IPS-18a (cell line): ENCODE results near the gene METAP1D.
"Not testable (repeated sequence)": the region's sequence is repeated elsewhere in the genome, so short reads cannot be mapped to it uniquely, and the experiment has no call there.

Experiments
- H3K27ac ChIP-seq: one replicate; pipeline ENCODE4 v1.5.1; 2013; ENCODE audit warnings: low read length
- H3K27me3 ChIP-seq: one replicate; pipeline ENCODE4 v1.6.1; 2013; ENCODE audit warnings: mild to moderate bottlenecking, low read length; ENCODE audit not compliant: control insufficient read depth, insufficient read depth
- H3K36me3 ChIP-seq: one replicate; pipeline ENCODE4 v1.6.1; 2013; ENCODE audit warnings: low read depth, low read length; ENCODE audit not compliant: control insufficient read depth
- H3K4me1 ChIP-seq: one replicate; pipeline ENCODE4 v1.6.1; 2013; ENCODE audit warnings: low read depth, low read length; ENCODE audit not compliant: control insufficient read depth
- H3K4me3 ChIP-seq: one replicate; pipeline ENCODE4 v1.5.1; 2013; ENCODE audit warnings: low read length
- H3K9ac ChIP-seq: one replicate; pipeline ENCODE4 v1.6.1; 2013; ENCODE audit warnings: mild to moderate bottlenecking, low read length, moderate library complexity
- H3K9me3 ChIP-seq: one replicate; pipeline ENCODE4 v1.6.1; 2013; ENCODE audit warnings: low read depth, low read length; ENCODE audit not compliant: control insufficient read depth

METAP1D gene

GRCh38 chr2:171997031-171997430 lies 2.7 kb upstream of the METAP1D start:
- not testable (repeated sequence) for H3K27ac ChIP-seq, H3K9me3 ChIP-seq, H3K4me1 ChIP-seq, H3K4me3 ChIP-seq, H3K9ac ChIP-seq, H3K36me3 ChIP-seq
- H3K27me3 ChIP-seq: peaks cover 16% of the 10 kb centered on the region

GRCh38 chr2:171999161-171999560 lies 592 bp upstream of the METAP1D start:
- H3K4me3 ChIP-seq: peak overlapping the region; percentile 99
- no peaks in the 10 kb centered on the region for H3K4me1 ChIP-seq
- H3K9me3 ChIP-seq: no peaks in the 10 kb centered on the region
- H3K36me3 ChIP-seq: no peaks in the 10 kb centered on the region
- peaks cover 16% of the 10 kb centered on the region for H3K27me3 ChIP-seq
- H3K27ac ChIP-seq: no peak overlapping the region
- peak overlapping the region; percentile 99 for H3K9ac ChIP-seq

GRCh38 chr2:172000696-172001361 lies 1.1 kb downstream of the METAP1D start:
- Histone ChIP-seq H3K9ac (peak overlapping the region; percentile 99), H3K27me3 (peaks cover 16% of the 10 kb centered on the region), H3K9me3 (no peaks in the 10 kb centered on the region), H3K4me1 (no peaks in the 10 kb centered on the region), H3K4me3 (peak overlapping the region; percentile 99), H3K36me3 (no peaks in the 10 kb centered on the region), H3K27ac (peak overlapping the region; percentile 96)

GRCh38 chr2:172007372-172007771 lies 7.6 kb downstream of the METAP1D start:
- Histone ChIP-seq H3K9ac (no peak overlapping the region), H3K27ac (no peak overlapping the region), H3K4me3 (no peak overlapping the region), H3K9me3 (no peaks in the 10 kb centered on the region), H3K27me3 (no peaks in the 10 kb centered on the region), H3K36me3 (no peaks in the 10 kb centered on the region), H3K4me1 (peaks cover 5% of the 10 kb centered on the region)

GRCh38 chr2:172009823-172010222 lies 10.1 kb downstream of the METAP1D start:
- H3K4me3 ChIP-seq: no peak overlapping the region
- H3K4me1 ChIP-seq: peaks cover 16% of the 10 kb centered on the region
- H3K27me3 ChIP-seq: no peaks in the 10 kb centered on the region

GRCh38 chr2:172011812-172012575 lies 12.2 kb downstream of the METAP1D start:
- Histone ChIP-seq H3K36me3 (no peaks in the 10 kb centered on the region), H3K27me3 (no peaks in the 10 kb centered on the region), H3K9me3 (no peaks in the 10 kb centered on the region), H3K4me1 (peaks cover 16% of the 10 kb centered on the region), H3K4me3 (no peak overlapping the region), H3K27ac (no peak overlapping the region), H3K9ac (no peak overlapping the region)

More at GRCh38 chr2:172009823-172010222, 10.1 kb downstream of the METAP1D start:
- Histone ChIP-seq H3K9ac (no peak overlapping the region), H3K36me3 (no peaks in the 10 kb centered on the region), H3K27ac (no peak overlapping the region), H3K9me3 (no peaks in the 10 kb centered on the region)

GRCh38 chr2:172012677-172013391 lies 13.1 kb downstream of the METAP1D start:
- H3K9me3 ChIP-seq: no peaks in the 10 kb centered on the region
- H3K9ac ChIP-seq: peak overlapping the region; percentile 40
- peak overlapping the region; percentile 43 for H3K27ac ChIP-seq

GRCh38 chr2:172013396-172013795 lies 13.6 kb downstream of the METAP1D start:
- Histone ChIP-seq H3K36me3 (no peaks in the 10 kb centered on the region), H3K9me3 (no peaks in the 10 kb centered on the region), H3K4me1 (peaks cover 16% of the 10 kb centered on the region), H3K27ac (peak overlapping the region; percentile 43), H3K27me3 (no peaks in the 10 kb centered on the region), H3K4me3 (no peak overlapping the region), H3K9ac (peak overlapping the region; percentile 40)

More at GRCh38 chr2:172012677-172013391, 13.1 kb downstream of the METAP1D start:
- Histone ChIP-seq H3K4me1 (peaks cover 16% of the 10 kb centered on the region), H3K27me3 (no peaks in the 10 kb centered on the region), H3K4me3 (no peak overlapping the region), H3K36me3 (no peaks in the 10 kb centered on the region)

- H3K4me1 ChIP-seq: peaks cover 8% of the 10 kb centered on the region
- H3K36me3 ChIP-seq: no peaks in the 10 kb centered on the region
- no peak overlapping the region for H3K9ac ChIP-seq
- H3K27me3 ChIP-seq: no peaks in the 10 kb centered on the region
- no peak overlapping the region for H3K27ac ChIP-seq
- H3K4me3 ChIP-seq: no peak overlapping the region
- H3K9me3 ChIP-seq: no peaks in the 10 kb centered on the region
Observed at GRCh38 chr2:172021074-172021931, 21.6 kb downstream of the METAP1D start.

GRCh38 chr2:172021955-172022354 lies 22.2 kb downstream of the METAP1D start:
- no peak overlapping the region for H3K27ac ChIP-seq
- H3K9ac ChIP-seq: no peak overlapping the region

GRCh38 chr2:172031536-172031935 lies 31.8 kb downstream of the METAP1D start:
- H3K4me3 ChIP-seq: no peak overlapping the region
- no peak overlapping the region for H3K9ac ChIP-seq
- H3K27ac ChIP-seq: no peak overlapping the region
- H3K36me3 ChIP-seq: no peaks in the 10 kb centered on the region
- H3K4me1 ChIP-seq: peaks cover 10% of the 10 kb centered on the region
- H3K27me3 ChIP-seq: no peaks in the 10 kb centered on the region
- no peaks in the 10 kb centered on the region for H3K9me3 ChIP-seq

More at GRCh38 chr2:172021955-172022354, 22.2 kb downstream of the METAP1D start:
- Histone ChIP-seq H3K36me3 (no peaks in the 10 kb centered on the region), H3K27me3 (no peaks in the 10 kb centered on the region), H3K4me3 (no peak overlapping the region), H3K4me1 (peaks cover 8% of the 10 kb centered on the region), H3K9me3 (no peaks in the 10 kb centered on the region)
